HCT116 (cell line): ENCODE results near the gene MAPKAPK5.

Source experiments
- CEBPB ChIP-seq: IDR thresholded peaks from 2 replicates; pipeline ENCODE4 v1.6.1; 2012; ENCODE audit warnings: low read depth
- ELF1 ChIP-seq: IDR thresholded peaks from 2 replicates; pipeline ENCODE4 v1.6.1; 2012; ENCODE audit warnings: low read depth, borderline replicate concordance
- EZH2 ChIP-seq: fragments of 200-600 bp; sonication (generic); IDR thresholded peaks from 2 replicates; pipeline ENCODE4 v1.6.1; 2017; ENCODE audit warnings: antibody characterized with exemption, mixed run types
- JUND ChIP-seq: IDR thresholded peaks from 2 replicates; pipeline ENCODE4 v1.6.1; 2012
- POLR2A ChIP-seq: IDR thresholded peaks from 2 replicates; pipeline ENCODE4 v1.7.0; 2011; ENCODE audit warnings: borderline replicate concordance; ENCODE audit not compliant: insufficient read depth, insufficient read length; ENCODE audit errors: extremely low read depth
- POLR2AphosphoS5 ChIP-seq: IDR thresholded peaks from 2 replicates; pipeline ENCODE4 v1.6.1; 2011; ENCODE audit warnings: mild to moderate bottlenecking, low read depth, low read length, moderate library complexity
- RAD21 ChIP-seq: IDR thresholded peaks from 2 replicates; pipeline ENCODE4 v1.6.1; 2012; ENCODE audit warnings: low read depth, mild to moderate bottlenecking
- SIN3A ChIP-seq: IDR thresholded peaks from 2 replicates; pipeline ENCODE4 v1.6.1; 2012; ENCODE audit warnings: low read depth
- SP1 ChIP-seq: IDR thresholded peaks from 2 replicates; pipeline ENCODE4 v1.6.1; 2012; ENCODE audit warnings: low read depth
- SRF ChIP-seq: IDR thresholded peaks from 2 replicates; pipeline ENCODE4 v1.6.1; 2012; ENCODE audit warnings: low read depth
- TCF7L2 ChIP-seq: IDR thresholded peaks from 2 replicates; pipeline ENCODE4 v1.7.0; 2011; ENCODE audit warnings: borderline replicate concordance, inconsistent platforms; ENCODE audit not compliant: insufficient read depth, insufficient read length; ENCODE audit errors: extremely low read depth
- ZNF274 ChIP-seq: fragments of 200-500 bp; sonication (Bioruptor generic); IDR thresholded peaks from 2 replicates; pipeline ENCODE4 v1.6.1; 2014; ENCODE audit warnings: mild to moderate bottlenecking, low read depth, low read length, inconsistent platforms
- TF ChIP-seq, protein P1 (sequence below), 3 experiments: fragments of 200-600 bp in 1 of 3; sonication (generic) in 1 of 3; IDR thresholded peaks in 2 of 3; conservative IDR thresholded peaks in 1 of 3; 2 replicates each; pipeline ENCODE4 v1.5.1; 2012 to 2017; ENCODE audit warnings: low read depth in 2 of 3, low read length in 2 of 3, antibody characterized with exemption in 1 of 3, borderline replicate concordance in 1 of 3, control low read depth in 1 of 3, mild to moderate bottlenecking in 1 of 3, mixed read lengths in 1 of 3, mixed run types in 1 of 3, moderate library complexity in 1 of 3; ENCODE audit not compliant: insufficient read depth in 1 of 3
- TF ChIP-seq, protein P2 (sequence below): IDR thresholded peaks from 2 replicates; pipeline ENCODE4 v1.6.1; 2011; ENCODE audit warnings: mild to moderate bottlenecking, low read length, moderate library complexity; ENCODE audit not compliant: insufficient replicate concordance; ENCODE audit errors: extremely low read depth

DNA sequence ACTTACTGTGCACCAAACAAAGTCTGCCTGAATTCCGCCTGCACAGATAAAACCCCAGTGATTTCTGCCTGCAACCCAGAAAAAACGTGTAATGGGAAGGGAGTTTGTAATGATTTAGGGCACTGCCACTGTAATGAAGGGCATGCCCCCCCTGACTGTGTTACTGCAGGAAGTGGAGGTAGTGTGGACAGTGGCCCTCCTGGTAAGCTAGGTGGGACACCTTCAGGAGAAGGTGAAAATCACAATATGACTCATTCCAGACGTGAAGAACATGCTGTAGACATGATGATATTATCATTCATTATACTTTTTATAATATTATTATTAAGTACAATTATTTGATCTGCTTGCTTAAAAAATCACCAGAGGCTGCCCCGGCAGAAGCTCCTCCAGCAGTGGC lies 59.2 kb downstream of the MAPKAPK5 start:
- TF ChIP-seq, protein P1, sequence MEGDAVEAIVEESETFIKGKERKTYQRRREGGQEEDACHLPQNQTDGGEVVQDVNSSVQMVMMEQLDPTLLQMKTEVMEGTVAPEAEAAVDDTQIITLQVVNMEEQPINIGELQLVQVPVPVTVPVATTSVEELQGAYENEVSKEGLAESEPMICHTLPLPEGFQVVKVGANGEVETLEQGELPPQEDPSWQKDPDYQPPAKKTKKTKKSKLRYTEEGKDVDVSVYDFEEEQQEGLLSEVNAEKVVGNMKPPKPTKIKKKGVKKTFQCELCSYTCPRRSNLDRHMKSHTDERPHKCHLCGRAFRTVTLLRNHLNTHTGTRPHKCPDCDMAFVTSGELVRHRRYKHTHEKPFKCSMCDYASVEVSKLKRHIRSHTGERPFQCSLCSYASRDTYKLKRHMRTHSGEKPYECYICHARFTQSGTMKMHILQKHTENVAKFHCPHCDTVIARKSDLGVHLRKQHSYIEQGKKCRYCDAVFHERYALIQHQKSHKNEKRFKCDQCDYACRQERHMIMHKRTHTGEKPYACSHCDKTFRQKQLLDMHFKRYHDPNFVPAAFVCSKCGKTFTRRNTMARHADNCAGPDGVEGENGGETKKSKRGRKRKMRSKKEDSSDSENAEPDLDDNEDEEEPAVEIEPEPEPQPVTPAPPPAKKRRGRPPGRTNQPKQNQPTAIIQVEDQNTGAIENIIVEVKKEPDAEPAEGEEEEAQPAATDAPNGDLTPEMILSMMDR (IDR thresholded peaks at IDR 0.05 in 2 of 3, conservative IDR thresholded peaks at IDR 0.05 in 1 of 3; ENCODE audit: borderline replicate concordance in 1 of 3, insufficient read depth in 1 of 3, low read depth in 2 of 3, low read length in 2 of 3), result peak in 1 of 3 experiments; percentile 21; a peak in 1 of 6 replicates
- TF ChIP-seq POLR2A, result no peak
- no peak for TF ChIP-seq SP1
- TF ChIP-seq, protein P2, sequence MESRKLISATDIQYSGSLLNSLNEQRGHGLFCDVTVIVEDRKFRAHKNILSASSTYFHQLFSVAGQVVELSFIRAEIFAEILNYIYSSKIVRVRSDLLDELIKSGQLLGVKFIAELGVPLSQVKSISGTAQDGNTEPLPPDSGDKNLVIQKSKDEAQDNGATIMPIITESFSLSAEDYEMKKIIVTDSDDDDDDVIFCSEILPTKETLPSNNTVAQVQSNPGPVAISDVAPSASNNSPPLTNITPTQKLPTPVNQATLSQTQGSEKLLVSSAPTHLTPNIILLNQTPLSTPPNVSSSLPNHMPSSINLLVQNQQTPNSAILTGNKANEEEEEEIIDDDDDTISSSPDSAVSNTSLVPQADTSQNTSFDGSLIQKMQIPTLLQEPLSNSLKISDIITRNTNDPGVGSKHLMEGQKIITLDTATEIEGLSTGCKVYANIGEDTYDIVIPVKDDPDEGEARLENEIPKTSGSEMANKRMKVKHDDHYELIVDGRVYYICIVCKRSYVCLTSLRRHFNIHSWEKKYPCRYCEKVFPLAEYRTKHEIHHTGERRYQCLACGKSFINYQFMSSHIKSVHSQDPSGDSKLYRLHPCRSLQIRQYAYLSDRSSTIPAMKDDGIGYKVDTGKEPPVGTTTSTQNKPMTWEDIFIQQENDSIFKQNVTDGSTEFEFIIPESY, result no peak
- no peak for TF ChIP-seq POLR2AphosphoS5
- no peak for TF ChIP-seq ZNF274
- TF ChIP-seq TCF7L2, result no peak
- peak; percentile 39; the same call in 1 of the 2 replicates for TF ChIP-seq RAD21
- TF ChIP-seq JUND, result no peak
- no peak for TF ChIP-seq ELF1
- no peak for TF ChIP-seq EZH2
- no peak for TF ChIP-seq SIN3A
- TF ChIP-seq CEBPB, result no peak
- no peak for TF ChIP-seq SRF
